KMS-11 (cell line): ENCODE data around the gene NLRX1.
"Not testable (repeated sequence)": the region's sequence is repeated elsewhere in the genome, so short reads cannot be mapped to it uniquely, and the experiment has no call there.

ENCODE experiments used
- H2AFZ ChIP-seq: fragments of 200-600 bp; sonication (generic); 2 replicates; pipeline ENCODE4 v1.6.1; 2016; ENCODE audit warnings: antibody characterized with exemption, mixed run types, low read depth
- H3K27ac ChIP-seq: fragments of 200-600 bp; sonication (generic); 2 replicates; pipeline ENCODE4 v1.6.1; 2016; ENCODE audit warnings: mild to moderate bottlenecking, mixed run types
- H3K27me3 ChIP-seq: fragments of 200-600 bp; sonication (generic); 2 replicates; pipeline ENCODE4 v1.6.1; 2017; ENCODE audit warnings: mild to moderate bottlenecking, low read depth, mixed run types, moderate library complexity; ENCODE audit not compliant: insufficient read depth
- H3K36me3 ChIP-seq: fragments of 200-600 bp; sonication (generic); 2 replicates; pipeline ENCODE4 v1.6.1; 2017; ENCODE audit warnings: mild to moderate bottlenecking, mixed run types; ENCODE audit not compliant: insufficient read depth
- H3K4me1 ChIP-seq: fragments of 200-600 bp; sonication (generic); 2 replicates; pipeline ENCODE4 v1.6.1; 2016; ENCODE audit warnings: mild to moderate bottlenecking, low read depth, mixed run types; ENCODE audit not compliant: poor library complexity, severe bottlenecking
- H3K4me2 ChIP-seq: fragments of 200-600 bp; sonication (generic); 2 replicates; pipeline ENCODE4 v1.7.0; 2016; ENCODE audit warnings: mild to moderate bottlenecking, mixed run types
- H3K4me3 ChIP-seq: fragments of 200-600 bp; sonication (generic); IDR thresholded peaks from 2 replicates; pipeline ENCODE4 v1.6.1; 2017; ENCODE audit warnings: low read depth, low read length, mixed read lengths; ENCODE audit not compliant: insufficient read depth
- H3K79me2 ChIP-seq: fragments of 200-600 bp; sonication (generic); 2 replicates; pipeline ENCODE4 v1.6.1; 2016; ENCODE audit warnings: low read depth, mixed run types; ENCODE audit not compliant: insufficient read depth
- H3K9ac ChIP-seq: fragments of 200-600 bp; sonication (generic); 2 replicates; pipeline ENCODE4 v1.6.1; 2016; ENCODE audit warnings: mild to moderate bottlenecking, mixed run types
- H4K20me1 ChIP-seq: fragments of 200-600 bp; sonication (generic); 2 replicates; pipeline ENCODE4 v1.6.1; 2016; ENCODE audit warnings: mild to moderate bottlenecking, mixed run types; ENCODE audit not compliant: insufficient read depth
- CTCF ChIP-seq: fragments of 200-600 bp; sonication (generic); conservative IDR thresholded peaks from 2 replicates; pipeline ENCODE4 v1.6.1; 2017; ENCODE audit warnings: low read depth, mild to moderate bottlenecking, antibody characterized with exemption, low read length, moderate library complexity, mixed read lengths

The NLRX1 gene

GRCh38 chr11:119198925-119199324 lies 30.4 kb downstream of the NLRX1 start:
- no peak overlapping the region for H3K27ac ChIP-seq
- no peak overlapping the region for H3K4me2 ChIP-seq
- no peaks in the 10 kb centered on the region for H3K27me3 ChIP-seq
- H3K36me3 ChIP-seq = no peaks in the 10 kb centered on the region
- TF ChIP-seq CTCF = no peak
- no peak overlapping the region for H2AFZ ChIP-seq
- H3K79me2 ChIP-seq = no peaks in the 10 kb centered on the region
- H3K4me3 ChIP-seq = no peak overlapping the region
- H4K20me1 ChIP-seq = no peaks in the 10 kb centered on the region
- peaks cover 4% of the 10 kb centered on the region for H3K4me1 ChIP-seq
- no peak overlapping the region for H3K9ac ChIP-seq

GRCh38 chr11:119201236-119201635 lies 32.7 kb downstream of the NLRX1 start:
- H2AFZ ChIP-seq, H3K4me1 ChIP-seq, H3K36me3 ChIP-seq, H3K79me2 ChIP-seq, H3K27me3 ChIP-seq, H3K9ac ChIP-seq, H4K20me1 ChIP-seq, H3K4me3 ChIP-seq, H3K4me2 ChIP-seq, H3K27ac ChIP-seq: not testable (repeated sequence)

- Histone ChIP-seq H3K36me3 (no peaks in the 10 kb centered on the region), H3K9ac (no peak overlapping the region), H3K79me2 (peaks cover 7% of the 10 kb centered on the region; the same call in 1 of the 2 replicates), H3K27ac (no peak overlapping the region), H4K20me1 (no peaks in the 10 kb centered on the region), H3K4me3 (no peak overlapping the region), H3K27me3 (no peaks in the 10 kb centered on the region), H3K4me1 (peaks cover 9% of the 10 kb centered on the region), H3K4me2 (no peak overlapping the region), H2AFZ (no peak overlapping the region)
- no peak for TF ChIP-seq CTCF
These were observed 34.0 kb downstream of the NLRX1 start for GRCh38 chr11:119202554-119202953.

- Histone ChIP-seq H2AFZ (no peak overlapping the region), H3K9ac (no peak overlapping the region), H3K36me3 (no peaks in the 10 kb centered on the region), H3K27ac (no peak overlapping the region), H3K4me3 (no peak overlapping the region), H3K79me2 (peaks cover 17% of the 10 kb centered on the region; the same call in 1 of the 2 replicates), H3K4me1 (peaks cover 13% of the 10 kb centered on the region), H3K27me3 (no peaks in the 10 kb centered on the region), H3K4me2 (no peak overlapping the region), H4K20me1 (no peaks in the 10 kb centered on the region)
- TF ChIP-seq CTCF = no peak
These were observed 35.5 kb downstream of the NLRX1 start for GRCh38 chr11:119204066-119204465.

GRCh38 chr11:119205080-119205479 lies 36.6 kb downstream of the NLRX1 start:
- no peak overlapping the region for H3K4me3 ChIP-seq
- peak overlapping the region; percentile 94 for H2AFZ ChIP-seq
- H3K36me3 ChIP-seq = no peaks in the 10 kb centered on the region
- H3K27ac ChIP-seq = no peak overlapping the region
- peaks cover 13% of the 10 kb centered on the region for H3K4me1 ChIP-seq
- no peaks in the 10 kb centered on the region for H3K27me3 ChIP-seq
- no peaks in the 10 kb centered on the region for H4K20me1 ChIP-seq
- no peak for TF ChIP-seq CTCF
- peak overlapping the region; percentile 57 for H3K4me2 ChIP-seq
- no peak overlapping the region for H3K9ac ChIP-seq
- peaks cover 25% of the 10 kb centered on the region; the same call in 1 of the 2 replicates for H3K79me2 ChIP-seq
